ENCODE results near the gene IMMP2L. TPM values are rescaled to one million over a fixed set of nuclear protein-coding genes. Genes with fewer than 3 reads are reported as not detected.

Gene IMMP2L
- polyA plus RNA-seq, 4 donors = 42.7 to 49.8 (median 45.0) TPM

DNA sequence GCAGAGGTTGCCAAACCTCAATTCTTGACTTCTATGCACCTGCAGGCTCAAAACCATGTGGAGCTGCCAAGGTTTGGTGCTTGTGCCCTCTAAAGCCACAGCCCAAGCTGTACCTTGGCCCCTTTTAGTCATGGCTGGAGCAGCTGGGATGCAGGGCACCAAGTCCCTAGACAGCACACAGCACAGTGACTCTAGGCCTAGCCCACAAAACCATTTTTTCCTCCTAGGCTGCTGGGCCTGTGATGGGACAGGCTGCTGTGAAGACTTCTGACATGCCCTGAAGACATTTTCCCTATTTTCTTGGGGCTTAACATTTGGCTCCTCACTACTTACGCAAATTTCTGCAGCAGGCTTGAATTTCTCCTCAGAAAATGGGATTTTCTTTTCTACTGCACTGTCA is 499.1 kb downstream of the IMMP2L start:
- DNase-seq (ENCODE audit: low read depth in 4 of 4, low spot score in 3 of 4) = no peak

DNA sequence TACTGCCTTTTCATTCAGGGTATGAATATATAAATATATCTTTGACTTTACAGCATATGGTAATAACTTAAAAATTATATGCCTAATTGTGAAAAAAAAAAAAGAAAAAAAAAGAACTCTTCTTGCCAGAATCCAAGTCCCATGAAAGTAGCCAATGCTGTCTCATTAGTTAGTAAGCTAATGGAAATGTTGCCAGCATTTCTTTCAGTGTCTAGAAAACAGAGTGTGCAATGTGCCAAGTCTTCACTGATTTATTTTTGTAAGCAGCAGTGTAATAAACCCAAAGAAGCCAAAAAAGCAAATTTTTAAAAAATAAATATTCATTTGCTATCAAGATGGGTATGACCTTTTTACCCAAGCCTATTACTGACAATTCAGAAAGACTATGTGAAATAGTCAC is 502.5 kb downstream of the IMMP2L start:
- DNase-seq (ENCODE audit: low read depth in 4 of 4, low spot score in 3 of 4) = no peak

DNA sequence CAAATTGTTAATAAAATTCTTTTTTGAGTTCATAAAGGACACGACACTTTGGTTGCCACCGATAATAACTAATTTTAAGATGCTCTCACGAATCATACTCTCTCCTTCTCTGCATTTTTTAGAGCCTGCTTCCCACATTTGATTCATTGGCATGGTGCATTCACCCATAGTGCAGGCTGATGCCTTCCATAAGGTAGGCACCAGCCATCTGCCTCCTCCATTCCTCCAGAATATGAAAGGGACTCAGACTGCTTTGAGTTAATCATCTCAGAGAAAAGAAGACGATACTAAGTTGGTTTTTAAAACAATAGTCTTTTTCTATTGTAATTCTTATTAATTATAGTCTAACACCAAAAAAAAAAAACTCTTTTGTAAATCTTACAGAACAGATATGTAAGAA is 505.2 kb downstream of the IMMP2L start:
- DNase-seq (ENCODE audit: low read depth in 4 of 4, low spot score in 3 of 4) = no peak

GRCh38 chr7:111056371-111056770 is 505.9 kb downstream of the IMMP2L start:
- DNase-seq (ENCODE audit: low read depth in 4 of 4, low spot score in 3 of 4) = no peak

DNA sequence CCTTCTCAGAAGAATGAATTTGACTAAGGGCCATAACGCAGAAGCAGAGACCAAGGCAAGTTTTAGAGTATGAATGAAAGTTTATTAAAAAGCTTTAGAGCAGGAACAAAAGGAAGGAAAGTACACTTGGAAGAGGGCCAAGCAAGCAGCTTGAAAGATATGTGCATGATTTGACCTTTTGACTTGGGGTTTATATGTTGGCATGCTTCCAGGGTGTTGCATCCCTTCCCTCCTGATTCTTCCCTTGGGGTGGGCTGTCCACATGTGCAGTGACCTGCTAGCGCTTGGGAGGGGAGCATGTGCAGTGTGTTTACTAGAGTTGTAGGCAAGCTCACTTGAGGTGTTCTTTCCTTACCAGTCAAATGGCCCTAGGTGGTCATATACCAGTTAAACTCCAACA is 509.3 kb downstream of the IMMP2L start:
- DNase-seq (ENCODE audit: low read depth in 4 of 4, low spot score in 3 of 4) = no peak

GRCh38 chr7:111051832-111052231 is 510.5 kb downstream of the IMMP2L start:
- no peak for DNase-seq (ENCODE audit: low read depth in 4 of 4, low spot score in 3 of 4)

DNA sequence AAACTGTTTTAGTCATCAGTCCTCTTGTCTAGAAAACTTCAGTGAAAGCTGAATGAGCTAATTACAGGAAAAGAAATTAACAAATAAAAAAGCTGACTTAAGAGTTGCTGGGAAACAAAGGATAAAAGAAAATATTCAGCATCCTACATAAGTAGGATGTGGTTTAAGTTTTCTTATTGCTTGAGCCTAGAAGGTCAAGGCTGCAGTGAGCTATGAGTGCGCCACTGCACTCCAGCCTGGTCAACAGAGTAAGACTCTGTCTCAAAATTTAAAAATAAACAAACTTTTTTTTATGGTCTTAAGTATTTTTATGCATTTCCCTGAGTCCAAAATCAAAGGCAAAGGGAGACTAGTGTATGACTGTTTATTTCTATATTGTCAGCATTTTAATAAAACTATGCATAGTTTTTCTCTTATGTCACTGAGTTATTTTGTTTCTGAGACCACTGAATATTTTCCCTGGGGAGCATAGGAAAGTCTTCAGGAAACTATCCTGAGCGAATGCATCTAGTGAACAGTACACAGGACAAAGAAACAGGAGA is 511.3 kb downstream of the IMMP2L start:
- no peak for DNase-seq (ENCODE audit: low read depth in 4 of 4, low spot score in 3 of 4)

- DNase-seq (ENCODE audit: low read depth in 4 of 4, low spot score in 3 of 4) = no peak
These were observed 512.2 kb downstream of the IMMP2L start for GRCh38 chr7:111049971-111050680.

DNA sequence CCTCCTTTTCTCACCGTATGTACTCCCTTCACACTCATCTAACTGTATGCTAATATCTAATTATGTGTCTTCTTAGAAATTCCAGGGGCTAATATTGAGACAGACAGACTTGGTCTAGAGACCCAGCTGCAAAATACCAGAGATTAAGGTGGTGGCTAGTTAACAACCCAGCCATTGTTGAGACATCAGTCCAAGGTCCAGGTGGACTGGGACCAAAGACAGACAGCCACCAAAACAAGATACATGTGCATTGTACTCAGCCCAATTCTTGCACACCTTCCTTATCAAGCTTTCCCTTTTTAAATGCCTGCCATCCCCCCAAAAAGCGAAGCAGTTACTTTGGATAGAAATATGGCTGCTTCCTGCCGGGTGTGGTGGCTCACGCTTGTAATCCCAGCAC is 514.7 kb downstream of the IMMP2L start:
- DNase-seq (ENCODE audit: low read depth in 4 of 4, low spot score in 3 of 4) = no peak

GRCh38 chr7:111045449-111045848 is 516.8 kb downstream of the IMMP2L start:
- no peak for DNase-seq (ENCODE audit: low read depth in 4 of 4, low spot score in 3 of 4)

DNA sequence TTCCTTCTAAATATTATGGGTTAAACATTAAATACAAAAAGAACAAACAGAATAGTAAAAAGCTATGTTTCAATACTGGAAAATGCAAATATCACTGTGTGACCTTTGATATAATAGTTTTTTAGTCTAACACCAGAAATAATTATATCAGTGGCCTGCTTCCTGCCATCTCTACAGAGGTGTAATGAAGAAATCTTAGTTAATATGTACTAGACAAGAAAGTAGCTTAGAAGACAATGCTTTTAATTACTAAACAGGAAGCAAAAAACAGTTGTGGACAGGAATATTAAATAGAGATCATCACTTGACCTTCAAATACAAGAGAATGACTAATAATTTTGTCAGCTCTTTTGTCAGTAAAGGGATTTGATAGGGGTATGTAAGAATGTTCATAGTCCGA is 518.7 kb downstream of the IMMP2L start:
- no peak for DNase-seq (ENCODE audit: low read depth in 4 of 4, low spot score in 3 of 4)

DNA sequence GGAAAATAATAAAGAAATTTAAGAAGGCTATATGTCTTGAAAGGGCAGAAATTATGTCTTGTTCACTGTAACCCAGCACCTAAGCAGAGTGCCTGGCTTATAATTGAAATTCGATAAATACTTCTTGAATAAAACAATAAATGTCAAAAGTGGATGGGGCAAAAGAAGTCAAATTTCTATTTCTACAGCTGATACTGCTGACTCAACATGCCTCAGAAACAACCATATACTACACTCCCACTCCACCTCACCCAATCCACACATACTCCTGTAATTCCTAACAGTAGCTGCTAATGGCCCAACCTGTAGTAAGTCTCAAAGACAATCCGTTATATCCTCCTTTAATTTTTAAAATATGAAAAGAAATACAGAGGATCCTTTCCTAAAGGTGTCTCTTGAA is 519.5 kb downstream of the IMMP2L start:
- no peak for DNase-seq (ENCODE audit: low read depth in 4 of 4, low spot score in 3 of 4)

- DNase-seq (ENCODE audit: low read depth in 4 of 4, low spot score in 3 of 4) = no peak
These were observed 520.7 kb downstream of the IMMP2L start for GRCh38 chr7:111041577-111041976.

DNA sequence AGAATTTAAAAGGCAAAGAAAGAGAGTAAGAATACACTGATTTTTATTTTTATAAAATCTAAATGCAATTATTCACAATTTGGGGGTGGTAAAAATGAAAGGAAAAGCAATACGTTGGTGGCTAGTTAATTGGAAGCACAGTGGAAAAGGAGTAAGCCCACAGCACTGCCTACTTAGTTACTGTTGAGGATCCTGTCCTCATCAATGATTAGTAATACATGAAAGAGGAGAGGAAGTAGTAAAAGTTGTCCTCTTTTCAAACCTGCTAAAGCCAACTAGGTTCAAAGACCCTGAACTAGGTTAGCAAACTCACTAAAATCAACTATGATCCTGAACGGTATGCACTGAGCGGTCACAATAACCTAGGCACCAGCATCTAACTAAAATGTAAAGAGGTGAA is 524.1 kb downstream of the IMMP2L start:
- no peak for DNase-seq (ENCODE audit: low read depth in 4 of 4, low spot score in 3 of 4)

DNA sequence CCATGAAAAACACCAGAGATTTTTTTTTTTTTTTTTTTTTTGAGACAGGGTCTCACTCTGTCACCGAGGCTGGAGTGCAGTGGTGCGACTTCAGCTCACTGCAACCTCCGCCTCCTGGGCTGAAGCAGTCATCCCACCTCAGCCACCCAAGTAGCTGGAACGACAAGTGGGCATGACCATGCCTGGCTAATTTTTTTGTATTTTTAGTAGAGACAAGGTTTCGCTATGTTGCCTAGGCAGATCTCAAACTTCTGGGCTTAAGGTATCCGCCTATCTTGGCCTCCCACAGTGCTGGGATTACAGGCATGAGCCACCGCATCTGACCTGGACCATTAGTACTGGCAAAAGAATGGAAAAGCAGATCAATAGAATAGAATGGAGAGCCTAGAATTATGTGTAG is 530.4 kb downstream of the IMMP2L start:
- no peak for DNase-seq (ENCODE audit: low read depth in 4 of 4, low spot score in 3 of 4)

DNA sequence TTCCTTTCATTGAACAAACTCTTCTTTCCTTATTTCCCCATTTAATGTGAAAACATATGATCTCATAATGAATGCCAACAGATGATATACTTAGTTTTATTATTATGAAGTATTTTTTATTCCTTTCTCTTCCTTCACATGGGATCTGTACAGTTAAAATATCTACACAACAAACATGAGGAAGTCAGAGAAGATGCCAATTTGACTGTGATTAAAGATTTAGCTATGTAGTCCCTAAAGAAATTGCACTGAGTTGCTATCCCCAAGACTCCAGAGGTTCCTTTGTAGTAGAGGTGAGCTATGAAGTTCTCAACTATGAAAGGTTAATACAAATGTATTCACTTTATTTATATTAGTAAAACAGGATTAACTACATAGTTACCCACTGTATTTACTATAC is 532.0 kb downstream of the IMMP2L start:
- DNase-seq (ENCODE audit: low read depth in 4 of 4, low spot score in 3 of 4) = no peak

DNA sequence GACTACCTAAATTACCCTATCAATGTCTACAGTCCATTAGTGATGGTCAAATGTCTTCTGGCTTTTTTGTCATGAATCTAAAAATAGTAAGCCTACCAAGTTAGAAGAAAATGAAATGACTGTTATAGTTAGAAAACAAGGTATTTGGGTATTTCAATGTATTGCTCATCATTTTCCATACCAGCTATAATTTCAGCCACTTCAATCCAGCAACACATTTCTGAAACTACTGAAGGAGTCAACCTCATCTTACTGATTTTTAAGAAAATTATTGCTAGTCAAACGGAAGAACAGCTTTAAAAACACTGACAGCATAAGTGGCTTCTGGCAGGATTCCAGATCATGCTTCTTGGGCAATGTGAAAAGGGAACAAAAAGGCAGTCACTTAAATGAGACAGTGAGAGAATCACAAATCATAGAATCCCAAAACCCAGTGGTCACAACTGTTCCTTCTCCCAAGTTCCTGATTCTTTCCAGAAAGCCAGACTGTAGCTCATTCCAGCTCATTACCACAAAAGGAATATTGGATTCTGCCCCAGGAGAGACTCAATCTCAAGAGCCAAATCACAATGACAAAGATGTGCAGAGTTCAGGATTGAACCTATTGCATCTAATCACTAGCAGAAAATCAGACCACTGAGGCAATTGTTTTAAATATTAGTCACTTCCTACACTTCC is 532.6 kb downstream of the IMMP2L start:
- no peak for DNase-seq (ENCODE audit: low read depth in 4 of 4, low spot score in 3 of 4)

DNA sequence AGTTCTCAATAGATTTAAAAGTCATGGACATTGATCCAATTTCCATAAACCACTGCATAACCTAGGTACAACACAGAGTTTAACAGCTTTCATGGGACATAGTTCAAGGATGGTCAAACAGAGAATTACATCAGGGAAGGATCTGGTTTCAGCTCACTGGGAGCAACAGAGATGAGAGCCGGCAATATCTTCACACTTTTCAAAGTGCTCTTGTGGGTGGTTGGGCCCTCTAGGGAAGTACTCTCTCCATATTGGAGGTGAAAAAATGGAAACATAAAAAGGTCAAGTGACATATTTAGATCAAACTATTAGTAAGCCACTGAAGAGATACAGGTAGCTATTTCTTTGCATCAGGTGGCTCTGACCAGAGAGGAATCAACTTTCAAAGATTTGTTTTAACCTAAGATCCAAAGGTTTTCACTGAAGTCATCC is 533.1 kb downstream of the IMMP2L start:
- no peak for DNase-seq (ENCODE audit: low read depth in 4 of 4, low spot score in 3 of 4)

DNA sequence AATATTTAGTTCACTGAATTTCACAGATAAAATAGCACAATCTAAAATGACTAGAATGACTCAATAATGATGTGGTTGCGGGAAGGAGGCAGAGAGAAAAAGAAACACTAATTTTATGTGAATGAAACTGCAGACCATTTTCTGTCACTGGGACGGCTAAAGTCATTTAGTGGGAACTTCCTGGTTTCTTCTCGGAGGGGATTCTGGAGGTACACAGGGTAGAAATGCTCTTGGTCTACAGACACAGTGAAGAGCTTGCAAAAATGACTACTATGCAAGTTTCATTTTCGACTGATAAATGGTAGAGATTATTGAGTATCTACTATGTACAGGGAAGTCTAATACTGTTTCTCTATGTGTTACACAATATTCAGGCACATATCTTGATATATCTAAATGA is 534.9 kb downstream of the IMMP2L start:
- no peak for DNase-seq (ENCODE audit: low read depth in 4 of 4, low spot score in 3 of 4)

DNA sequence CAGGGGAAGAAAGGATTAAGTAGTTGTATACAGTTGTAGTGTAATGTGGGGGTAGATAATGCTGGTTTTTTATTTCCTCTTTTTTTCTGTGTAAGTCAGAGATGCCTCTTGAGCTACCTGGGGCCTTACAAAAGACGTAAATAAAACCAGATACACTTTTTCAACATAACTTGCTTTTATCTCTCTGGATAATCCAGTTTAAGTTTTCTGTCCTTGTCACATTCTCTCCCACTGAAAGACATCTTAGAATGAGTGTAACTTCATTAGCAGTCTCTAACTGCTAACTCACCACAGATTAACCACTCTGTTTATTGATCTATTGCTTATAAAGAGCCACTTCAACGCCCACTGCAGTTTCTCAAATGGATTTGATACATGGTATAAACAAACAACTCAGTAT is 535.5 kb downstream of the IMMP2L start:
- DNase-seq (ENCODE audit: low read depth in 4 of 4, low spot score in 3 of 4) = no peak

DNA sequence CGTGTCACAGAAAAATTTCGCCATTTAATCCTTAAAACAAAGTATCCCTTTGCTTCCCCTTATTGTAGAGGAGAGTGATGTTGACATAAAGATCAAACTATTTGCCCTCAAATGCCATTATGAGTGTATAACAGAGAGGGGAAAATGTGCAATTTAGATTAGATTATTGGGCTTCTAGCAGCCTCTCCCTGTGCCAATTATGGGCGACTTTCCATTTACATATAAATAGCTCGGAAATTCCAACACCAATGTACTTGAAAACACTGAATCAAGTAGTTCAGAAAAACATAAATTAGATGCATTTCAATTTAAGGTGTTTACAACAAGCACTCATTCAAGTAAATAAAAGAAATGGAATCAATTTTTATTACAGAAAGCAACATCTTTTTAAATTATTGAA is 535.9 kb downstream of the IMMP2L start:
- no peak for DNase-seq (ENCODE audit: low read depth in 4 of 4, low spot score in 3 of 4)

GRCh38 chr7:111025006-111025405 is 537.3 kb downstream of the IMMP2L start:
- no peak for DNase-seq (ENCODE audit: low read depth in 4 of 4, low spot score in 3 of 4)

Data from right renal pelvis (tissue), 4 donors.